A673 (cell line): Measurements from ENCODE around the gene PTS. TPM values are rescaled to one million over a fixed set of nuclear protein-coding genes. Genes with fewer than 3 reads are reported as not detected.

Source experiments
- BruUV-seq: library from RNA; stranded (reverse); fragments of 400-500 nt; replicated peaks from 2 replicates; lab custom pipeline; 2021; lab: Mats Ljungman, UMichigan
- CTCF ChIA-PET: fragments of 300-600 bp; sonication (Branson Sonifier 250); formaldehyde crosslinking; loops from one replicate; lab custom pipeline; 2022; ENCODE audit warnings: antibody characterized with exemption; lab: Charles Lee
- POLR2A ChIA-PET: fragments of 300-600 bp; sonication (Branson Sonifier 250); formaldehyde crosslinking; loops from one replicate; lab custom pipeline; 2022; ENCODE audit warnings: antibody characterized with exemption; ENCODE audit not compliant: low non-redundant PET; lab: Charles Lee
- DNase-seq: peaks from one replicate; pipeline ENCODE4 v3.0.0-alpha.2; 2015; ENCODE audit warnings: low spot score
- H3K27ac ChIP-seq: fragments of 200-600 bp; sonication (generic); 2 replicates; pipeline ENCODE4 v1.5.1; 2016; ENCODE audit warnings: mixed run types, low read depth, mild to moderate bottlenecking, mixed read lengths, antibody characterized with exemption, low read length; ENCODE audit not compliant: poor library complexity, severe bottlenecking
- H3K27me3 ChIP-seq: fragments of 200-600 bp; sonication (generic); replicated peaks from 2 replicates; pipeline ENCODE4 v1.6.1; 2017; ENCODE audit warnings: mixed run types, low read depth, mild to moderate bottlenecking, mixed read lengths, antibody characterized with exemption, low read length; ENCODE audit not compliant: insufficient read depth, poor library complexity
- H3K36me3 ChIP-seq: fragments of 200-600 bp; sonication (generic); 2 replicates; pipeline ENCODE4 v1.6.1; 2016; ENCODE audit warnings: mixed run types, mild to moderate bottlenecking, mixed read lengths, antibody characterized with exemption, low read length; ENCODE audit not compliant: insufficient read depth, poor library complexity, severe bottlenecking
- H3K4me1 ChIP-seq: fragments of 200-600 bp; sonication (generic); 2 replicates; pipeline ENCODE4 v1.6.1; 2017; ENCODE audit warnings: mixed run types, mild to moderate bottlenecking, mixed read lengths, antibody characterized with exemption, low read length; ENCODE audit not compliant: insufficient read depth, poor library complexity, severe bottlenecking
- H3K4me3 ChIP-seq: fragments of 200-600 bp; sonication (generic); 2 replicates; pipeline ENCODE4 v1.5.1; 2016; ENCODE audit warnings: low read depth, mixed run types, mild to moderate bottlenecking, mixed read lengths, low read length; ENCODE audit not compliant: poor library complexity, severe bottlenecking
- H3K9me3 ChIP-seq: fragments of 200-600 bp; sonication (generic); 2 replicates; pipeline ENCODE4 v1.6.1; 2016; ENCODE audit warnings: mixed run types, low read depth, mild to moderate bottlenecking, mixed read lengths, antibody characterized with exemption, low read length; ENCODE audit not compliant: poor library complexity, severe bottlenecking
- EZH2 ChIP-seq: fragments of 200-600 bp; sonication (generic); IDR thresholded peaks from 2 replicates; pipeline ENCODE4 v1.6.1; 2017; ENCODE audit warnings: borderline replicate concordance, low read depth, mild to moderate bottlenecking, mixed read lengths, antibody characterized with exemption, low read length; ENCODE audit not compliant: poor library complexity, severe bottlenecking
- intact Hi-C: fragments of 100-400 bp; cut with micrococcal nuclease; formaldehyde crosslinking; loops from one replicate; pipeline ENCODE4 v1.10.0; 2022; ENCODE audit not compliant: unreplicated experiment
- total RNA-seq: library from RNA; stranded (reverse); gene quantifications from 2 replicates; pipeline ENCODE4 v1.2.3, GENCODE V29; 2021
- TF ChIP-seq, protein P1 (sequence below): fragments of 300-800, 200-600 bp; sonication (generic); conservative IDR thresholded peaks from 2 replicates; pipeline ENCODE4 v1.5.1; 2017; ENCODE audit warnings: low read depth, mild to moderate bottlenecking, antibody characterized with exemption, low read length, moderate library complexity, mixed read lengths

The PTS gene
- total RNA-seq, 1 experiment from 2014 or later, result 96.8 TPM

DNA sequence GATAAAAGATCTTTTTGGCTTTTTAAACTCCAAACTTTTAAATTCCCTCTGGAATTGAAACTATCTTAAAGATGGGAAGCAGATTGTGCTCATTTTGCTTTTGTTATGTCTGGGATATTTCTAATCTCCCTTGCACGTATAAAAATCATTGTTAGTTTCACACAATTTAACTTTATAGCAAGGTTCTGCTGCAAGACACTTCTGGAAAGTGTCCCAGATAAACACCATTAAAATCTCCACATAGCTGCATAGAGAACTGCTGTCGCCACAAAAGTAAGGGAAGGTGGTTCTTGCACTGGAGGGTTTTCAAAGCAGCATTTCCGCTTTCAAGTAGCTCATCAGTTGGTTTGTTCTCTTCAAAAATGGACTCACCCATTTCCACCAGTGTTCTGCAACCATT lies 11.8 kb downstream of the PTS start:
- CTCF ChIA-PET, result no interaction called here
- Histone ChIP-seq H3K4me3 (no peak overlapping the region), H3K27ac (no peak overlapping the region), H3K9me3 (no peaks in the 10 kb centered on the region), H3K4me1 (no peaks in the 10 kb centered on the region), H3K36me3 (peaks cover 42% of the 10 kb centered on the region), H3K27me3 (no peaks in the 10 kb centered on the region)
- POLR2A ChIA-PET, result no interaction called here
- no TSS peak for BruUV-seq
- no peak for DNase-seq
- TF ChIP-seq, protein P1, sequence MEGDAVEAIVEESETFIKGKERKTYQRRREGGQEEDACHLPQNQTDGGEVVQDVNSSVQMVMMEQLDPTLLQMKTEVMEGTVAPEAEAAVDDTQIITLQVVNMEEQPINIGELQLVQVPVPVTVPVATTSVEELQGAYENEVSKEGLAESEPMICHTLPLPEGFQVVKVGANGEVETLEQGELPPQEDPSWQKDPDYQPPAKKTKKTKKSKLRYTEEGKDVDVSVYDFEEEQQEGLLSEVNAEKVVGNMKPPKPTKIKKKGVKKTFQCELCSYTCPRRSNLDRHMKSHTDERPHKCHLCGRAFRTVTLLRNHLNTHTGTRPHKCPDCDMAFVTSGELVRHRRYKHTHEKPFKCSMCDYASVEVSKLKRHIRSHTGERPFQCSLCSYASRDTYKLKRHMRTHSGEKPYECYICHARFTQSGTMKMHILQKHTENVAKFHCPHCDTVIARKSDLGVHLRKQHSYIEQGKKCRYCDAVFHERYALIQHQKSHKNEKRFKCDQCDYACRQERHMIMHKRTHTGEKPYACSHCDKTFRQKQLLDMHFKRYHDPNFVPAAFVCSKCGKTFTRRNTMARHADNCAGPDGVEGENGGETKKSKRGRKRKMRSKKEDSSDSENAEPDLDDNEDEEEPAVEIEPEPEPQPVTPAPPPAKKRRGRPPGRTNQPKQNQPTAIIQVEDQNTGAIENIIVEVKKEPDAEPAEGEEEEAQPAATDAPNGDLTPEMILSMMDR, result no peak
- no peak for TF ChIP-seq EZH2
- intact Hi-C loops, result no loop called here

DNA sequence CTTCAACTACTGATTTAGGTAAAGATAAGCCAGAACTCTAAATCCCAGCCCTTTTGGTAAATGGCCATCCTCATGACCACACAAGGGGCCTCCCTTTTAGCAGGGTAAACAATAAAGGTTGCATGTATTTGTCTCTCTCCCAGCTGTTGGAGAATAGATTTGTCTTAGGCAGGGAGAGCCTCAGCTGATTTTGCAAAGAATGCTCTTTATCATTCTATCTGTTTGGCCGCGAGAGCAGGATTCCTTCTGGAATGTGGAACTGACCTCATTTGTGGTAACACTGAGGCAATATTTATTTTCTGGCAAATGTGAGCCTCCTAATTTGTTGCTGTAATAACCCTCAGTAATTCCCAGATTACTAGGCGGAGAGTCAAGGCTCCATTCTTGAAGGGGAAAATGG lies 15.3 kb downstream of the PTS start:
- TF ChIP-seq, protein P1, result no peak
- TF ChIP-seq EZH2, result no peak
- Histone ChIP-seq H3K27ac (no peak overlapping the region), H3K4me1 (no peaks in the 10 kb centered on the region), H3K4me3 (no peak overlapping the region), H3K27me3 (no peaks in the 10 kb centered on the region), H3K36me3 (peaks cover 18% of the 10 kb centered on the region), H3K9me3 (no peaks in the 10 kb centered on the region)
- DNase-seq, result no peak
- CTCF ChIA-PET, result no interaction called here
- no TSS peak for BruUV-seq
- POLR2A ChIA-PET, result no interaction called here
- intact Hi-C loops, result no loop called here

DNA sequence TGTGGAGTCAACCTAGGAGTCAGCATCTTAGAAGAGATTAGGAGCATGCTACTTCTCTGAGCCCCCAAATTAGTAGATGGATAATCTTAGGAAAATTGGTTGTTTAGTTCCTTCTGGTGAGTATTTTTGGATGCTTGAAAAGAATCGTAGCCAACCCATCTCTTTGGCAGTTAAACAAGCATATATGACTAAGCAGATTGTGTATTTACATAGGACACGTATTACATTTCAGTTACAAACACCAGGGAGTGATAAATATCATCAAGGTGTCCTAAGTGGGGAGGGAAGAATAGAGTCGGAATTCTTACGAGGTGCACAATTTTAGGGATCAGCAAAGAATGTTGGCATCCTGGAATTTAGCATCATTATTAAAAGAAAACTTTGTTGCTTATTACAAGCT lies 21.0 kb downstream of the PTS start:
- CTCF ChIA-PET, result no interaction called here
- no TSS peak for BruUV-seq
- intact Hi-C loops, result no loop called here
- H3K9me3 ChIP-seq, result no peaks in the 10 kb centered on the region
- H3K4me3 ChIP-seq, result no peak overlapping the region
- no peak overlapping the region for H3K27ac ChIP-seq
- no peak for DNase-seq
- no peaks in the 10 kb centered on the region for H3K27me3 ChIP-seq
- no peaks in the 10 kb centered on the region for H3K36me3 ChIP-seq
- TF ChIP-seq, protein P1, result no peak
- TF ChIP-seq EZH2, result no peak
- POLR2A ChIA-PET, result no interaction called here
- H3K4me1 ChIP-seq, result peaks cover 12% of the 10 kb centered on the region
